OCI-LY1 (cell line): ENCODE data around the gene ZRANB2.

Experiments used
- EZH2 ChIP-seq: fragments of 200-600 bp; sonication (generic), shearing (Covaris generic); IDR thresholded peaks from 2 replicates; pipeline ENCODE4 v1.8.0; 2017; ENCODE audit warnings: borderline replicate concordance, mixed run types, mild to moderate bottlenecking, antibody characterized with exemption, low read length, moderate library complexity, mixed read lengths
- TF ChIP-seq, protein P1 (sequence below): fragments of 200-600 bp; sonication (generic), shearing (Covaris generic); IDR thresholded peaks from 2 replicates; pipeline ENCODE4 v1.5.1; 2017; ENCODE audit warnings: mild to moderate bottlenecking, antibody characterized with exemption, low read length, moderate library complexity, mixed read lengths

- TF ChIP-seq, protein P1, sequence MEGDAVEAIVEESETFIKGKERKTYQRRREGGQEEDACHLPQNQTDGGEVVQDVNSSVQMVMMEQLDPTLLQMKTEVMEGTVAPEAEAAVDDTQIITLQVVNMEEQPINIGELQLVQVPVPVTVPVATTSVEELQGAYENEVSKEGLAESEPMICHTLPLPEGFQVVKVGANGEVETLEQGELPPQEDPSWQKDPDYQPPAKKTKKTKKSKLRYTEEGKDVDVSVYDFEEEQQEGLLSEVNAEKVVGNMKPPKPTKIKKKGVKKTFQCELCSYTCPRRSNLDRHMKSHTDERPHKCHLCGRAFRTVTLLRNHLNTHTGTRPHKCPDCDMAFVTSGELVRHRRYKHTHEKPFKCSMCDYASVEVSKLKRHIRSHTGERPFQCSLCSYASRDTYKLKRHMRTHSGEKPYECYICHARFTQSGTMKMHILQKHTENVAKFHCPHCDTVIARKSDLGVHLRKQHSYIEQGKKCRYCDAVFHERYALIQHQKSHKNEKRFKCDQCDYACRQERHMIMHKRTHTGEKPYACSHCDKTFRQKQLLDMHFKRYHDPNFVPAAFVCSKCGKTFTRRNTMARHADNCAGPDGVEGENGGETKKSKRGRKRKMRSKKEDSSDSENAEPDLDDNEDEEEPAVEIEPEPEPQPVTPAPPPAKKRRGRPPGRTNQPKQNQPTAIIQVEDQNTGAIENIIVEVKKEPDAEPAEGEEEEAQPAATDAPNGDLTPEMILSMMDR, result no peak
- TF ChIP-seq EZH2, result no peak
Measured at GRCh38 chr1:71030026-71030425, 50.8 kb downstream of the ZRANB2 start.
